Esophagus squamous epithelium (tissue), 5 donors: Measurements from ENCODE around the gene WDR1. TPM values are rescaled to one million over a fixed set of nuclear protein-coding genes. Genes with fewer than 3 reads are reported as not detected.

Experiments used
- DNase-seq: peaks from one replicate; lab custom pipeline; 2025; lab: John Stamatoyannopoulos, UW
- H3K27ac ChIP-seq, 4 donors: fragments of 200-600 bp; sonication (generic); one replicate each; pipeline ENCODE4 v1.5.1; 2016 to 2019; ENCODE audit warnings: mild to moderate bottlenecking in 1 of 4
- H3K27me3 ChIP-seq, 4 donors: fragments of 200-600 bp; sonication (generic); 1 replicate in 3 of 4; 2 replicates in 1 of 4; pipeline versions ENCODE4 v1.5.1 to v1.6.0; 2017 to 2021; ENCODE audit warnings: antibody characterized with exemption in 1 of 4
- H3K36me3 ChIP-seq, 3 donors: fragments of 200-600 bp; sonication (generic); one replicate each; pipeline ENCODE4 v1.5.1; 2016 to 2019
- H3K4me1 ChIP-seq, 3 donors: fragments of 200-600 bp; sonication (generic); one replicate each; pipeline ENCODE4 v1.5.1; 2017 to 2019
- H3K4me3 ChIP-seq, 4 donors: fragments of 200-600 bp; sonication (generic); 1 replicate in 3 of 4; 2 replicates in 1 of 4; pipeline ENCODE4 v1.5.1; 2016 to 2019; ENCODE audit warnings: mild to moderate bottlenecking in 2 of 4, moderate library complexity in 1 of 4
- H3K9me3 ChIP-seq, 3 donors: fragments of 200-600 bp; sonication (generic); one replicate each; pipeline ENCODE4 v1.5.1; 2016 to 2019
- POLR2A ChIP-seq, 4 donors: fragments of 450-650 bp; IDR thresholded peaks; one replicate each; pipeline ENCODE4 v1.6.1; 2017; ENCODE audit warnings: antibody characterized with exemption in 4 of 4, mild to moderate bottlenecking in 4 of 4, moderate library complexity in 3 of 4
- WGBS, 2 donors: methylation state at CpG; one replicate each; pipeline ENCODE4 v1.1.5; 2018; 5-methylcytosine and 5-hydroxymethylcytosine counted together
- intact Hi-C: fragments of 100-400 bp; cut with DNase I; formaldehyde crosslinking; loops from one replicate; pipeline ENCODE4 v1.15.0; 2022
- total RNA-seq, 4 donors: library from RNA; depleted of rRNA; stranded (reverse); fragments of >200 nt; gene quantifications; one replicate each; pipeline ENCODE4 v1.1.0, GENCODE V29; 2016
- TF ChIP-seq, protein P1 (sequence below), 6 experiments: fragments of 450-650 bp in 4 of 6; fragments of 200-600 bp in 2 of 6; sonication (generic) in 2 of 6; IDR thresholded peaks; one replicate each; pipeline ENCODE4 v1.5.1; 2016 to 2019; ENCODE audit warnings: antibody characterized with exemption in 6 of 6, mild to moderate bottlenecking in 4 of 6, moderate library complexity in 4 of 6
- donor health status: DM: yes; HTN: yes; CAD: no.

WDR1 gene
- total RNA-seq, 4 donors from 2014 or later, result 131 to 203 (median 171) TPM

DNA sequence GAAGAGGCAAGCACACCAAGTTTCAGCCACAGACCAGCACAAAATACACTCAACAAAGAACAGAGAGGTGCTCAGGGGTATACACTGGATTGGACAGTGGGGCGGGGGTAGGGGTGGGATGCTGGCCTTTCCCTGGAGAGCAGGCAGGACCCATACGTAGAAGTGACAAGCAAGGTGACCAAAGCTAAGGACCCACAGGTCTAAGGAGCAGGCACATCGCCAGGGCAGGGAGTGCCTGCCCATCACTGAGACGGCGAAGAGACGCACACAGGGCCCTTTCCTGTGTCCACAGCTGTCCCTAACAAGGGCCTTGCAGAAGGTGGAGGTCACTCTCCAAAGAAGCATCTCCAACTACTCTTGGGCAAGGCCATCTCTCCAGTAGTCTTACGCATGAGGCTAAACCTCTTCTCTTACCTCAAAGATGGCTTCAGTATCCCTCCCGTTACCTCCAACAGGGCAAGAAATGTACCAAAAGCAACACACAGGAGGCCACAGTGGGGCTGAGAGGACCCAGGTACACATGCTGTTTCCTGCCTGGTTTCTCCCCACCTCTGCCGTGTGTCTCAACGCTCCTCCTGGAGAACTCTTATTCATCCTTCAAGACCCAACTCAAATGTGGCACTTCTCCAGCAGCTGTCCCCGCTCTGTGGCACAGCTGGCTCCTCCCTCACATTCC is 6.5 kb downstream of the WDR1 start:
- Histone ChIP-seq H3K27me3 (no peaks in the 10 kb centered on the region), H3K4me3 (no peak overlapping the region), H3K4me1 (peaks cover 75 to 100% (median 87%) of the 10 kb centered on the region in 3 donors), H3K9me3 (no peaks in the 10 kb centered on the region), H3K36me3 (peaks cover 16 to 77% (median 31%) of the 10 kb centered on the region in 3 donors), H3K27ac (peak overlapping the region; percentile 19 to 93 (median 88))
- intact Hi-C loops, result no loop called here
- TF ChIP-seq POLR2A (IDR thresholded peaks at IDR 0.05), result no peak
- TF ChIP-seq, protein P1, sequence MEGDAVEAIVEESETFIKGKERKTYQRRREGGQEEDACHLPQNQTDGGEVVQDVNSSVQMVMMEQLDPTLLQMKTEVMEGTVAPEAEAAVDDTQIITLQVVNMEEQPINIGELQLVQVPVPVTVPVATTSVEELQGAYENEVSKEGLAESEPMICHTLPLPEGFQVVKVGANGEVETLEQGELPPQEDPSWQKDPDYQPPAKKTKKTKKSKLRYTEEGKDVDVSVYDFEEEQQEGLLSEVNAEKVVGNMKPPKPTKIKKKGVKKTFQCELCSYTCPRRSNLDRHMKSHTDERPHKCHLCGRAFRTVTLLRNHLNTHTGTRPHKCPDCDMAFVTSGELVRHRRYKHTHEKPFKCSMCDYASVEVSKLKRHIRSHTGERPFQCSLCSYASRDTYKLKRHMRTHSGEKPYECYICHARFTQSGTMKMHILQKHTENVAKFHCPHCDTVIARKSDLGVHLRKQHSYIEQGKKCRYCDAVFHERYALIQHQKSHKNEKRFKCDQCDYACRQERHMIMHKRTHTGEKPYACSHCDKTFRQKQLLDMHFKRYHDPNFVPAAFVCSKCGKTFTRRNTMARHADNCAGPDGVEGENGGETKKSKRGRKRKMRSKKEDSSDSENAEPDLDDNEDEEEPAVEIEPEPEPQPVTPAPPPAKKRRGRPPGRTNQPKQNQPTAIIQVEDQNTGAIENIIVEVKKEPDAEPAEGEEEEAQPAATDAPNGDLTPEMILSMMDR (IDR thresholded peaks at IDR 0.05), result no peak
- no peak for DNase-seq
- WGBS, 2 donors, result 80 to 91% methylated on average over 9 to 11 of the region's 11 CpGs

DNA sequence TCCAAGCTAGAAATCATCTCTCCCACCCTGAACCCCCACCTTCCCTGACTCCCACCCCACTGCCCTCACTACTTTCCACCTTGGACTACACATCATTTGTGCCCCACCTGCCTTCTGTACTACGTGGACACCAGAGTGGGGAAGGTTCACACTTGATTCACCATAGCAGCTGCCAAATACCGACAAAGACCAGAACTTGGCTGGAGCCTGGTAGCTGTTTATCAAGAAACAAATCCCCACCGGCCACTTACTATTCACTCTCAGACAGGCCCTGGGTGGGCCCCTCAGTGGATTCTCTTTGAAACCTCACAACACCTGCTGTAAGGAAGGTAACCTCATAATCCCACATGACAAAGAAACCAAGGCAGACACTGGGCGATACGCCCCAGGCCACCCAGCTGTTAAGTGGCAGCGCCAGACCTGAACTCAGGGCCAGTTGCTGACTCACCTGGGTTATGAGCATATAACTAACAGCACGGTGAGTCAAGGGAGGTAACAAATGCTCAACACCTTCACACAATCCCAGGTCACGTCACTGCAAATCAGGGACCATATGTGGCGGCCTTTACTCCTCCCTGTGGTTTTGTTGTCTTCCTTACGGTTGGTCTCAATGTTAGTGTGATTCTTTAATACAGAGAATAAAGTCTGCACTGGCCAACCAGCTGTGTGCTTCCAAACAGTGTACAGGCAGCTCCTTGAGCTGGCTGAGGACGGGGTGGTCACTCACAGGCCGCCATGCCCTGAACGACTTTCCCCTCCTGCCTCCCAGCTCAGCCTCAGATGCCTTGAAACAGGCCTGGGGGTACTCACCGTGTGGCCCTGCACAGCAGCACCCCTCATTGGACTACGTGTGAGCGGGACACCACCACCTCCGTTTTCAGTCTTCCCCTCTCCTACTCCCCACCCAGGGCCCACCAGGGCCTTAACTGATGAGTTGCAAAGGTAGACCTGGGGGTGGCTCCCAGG is 7.5 kb downstream of the WDR1 start:
- Histone ChIP-seq H3K27ac (peak overlapping the region; percentile 69 to 93 (median 88)), H3K36me3 (peaks cover 16 to 66% (median 24%) of the 10 kb centered on the region in 3 donors), H3K4me3 (peak overlapping the region in 1 of 4 donors; percentile 25), H3K27me3 (no peaks in the 10 kb centered on the region), H3K9me3 (no peaks in the 10 kb centered on the region), H3K4me1 (peaks cover 75 to 100% (median 87%) of the 10 kb centered on the region in 3 donors)
- TF ChIP-seq, protein P1 (IDR thresholded peaks at IDR 0.05), result no peak
- TF ChIP-seq POLR2A (IDR thresholded peaks at IDR 0.05), result no peak
- no peak for DNase-seq
- intact Hi-C loops, result no loop called here
- 41 to 45% methylated on average over 12 to 16 of the region's 17 CpGs for WGBS, 2 donors

DNA sequence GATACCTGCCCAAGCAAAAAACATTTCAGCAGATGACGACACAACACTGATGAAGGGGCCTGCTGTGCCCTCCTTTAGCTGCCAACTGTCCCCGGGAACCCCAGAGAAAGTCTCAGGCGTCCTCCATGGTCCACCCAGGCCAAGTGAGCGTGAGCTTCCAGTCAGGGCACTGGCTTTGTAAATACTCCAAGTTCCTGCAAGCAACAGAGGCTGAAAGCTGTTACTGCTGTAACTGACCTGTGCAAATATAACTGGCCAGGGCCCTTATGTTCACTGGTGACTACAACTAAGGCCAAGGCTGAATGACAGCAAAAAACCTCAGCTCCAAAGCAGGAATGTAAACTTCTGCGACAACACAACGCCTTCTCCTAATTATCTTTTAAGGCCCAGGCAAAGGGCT is 8.2 kb downstream of the WDR1 start:
- Histone ChIP-seq H3K27me3 (no peaks in the 10 kb centered on the region), H3K36me3 (peaks cover 14 to 63% (median 18%) of the 10 kb centered on the region in 3 donors), H3K27ac (peak overlapping the region; percentile 69 to 93 (median 88)), H3K4me3 (no peak overlapping the region), H3K9me3 (no peaks in the 10 kb centered on the region), H3K4me1 (peaks cover 78 to 100% (median 89%) of the 10 kb centered on the region in 3 donors)
- intact Hi-C loops, result no loop called here
- TF ChIP-seq, protein P1 (IDR thresholded peaks at IDR 0.05), result no peak
- TF ChIP-seq POLR2A (IDR thresholded peaks at IDR 0.05), result no peak
- WGBS, 2 donors, result 69 to 76% methylated on average over 2 to 5 of the region's 6 CpGs
- no peak for DNase-seq

DNA sequence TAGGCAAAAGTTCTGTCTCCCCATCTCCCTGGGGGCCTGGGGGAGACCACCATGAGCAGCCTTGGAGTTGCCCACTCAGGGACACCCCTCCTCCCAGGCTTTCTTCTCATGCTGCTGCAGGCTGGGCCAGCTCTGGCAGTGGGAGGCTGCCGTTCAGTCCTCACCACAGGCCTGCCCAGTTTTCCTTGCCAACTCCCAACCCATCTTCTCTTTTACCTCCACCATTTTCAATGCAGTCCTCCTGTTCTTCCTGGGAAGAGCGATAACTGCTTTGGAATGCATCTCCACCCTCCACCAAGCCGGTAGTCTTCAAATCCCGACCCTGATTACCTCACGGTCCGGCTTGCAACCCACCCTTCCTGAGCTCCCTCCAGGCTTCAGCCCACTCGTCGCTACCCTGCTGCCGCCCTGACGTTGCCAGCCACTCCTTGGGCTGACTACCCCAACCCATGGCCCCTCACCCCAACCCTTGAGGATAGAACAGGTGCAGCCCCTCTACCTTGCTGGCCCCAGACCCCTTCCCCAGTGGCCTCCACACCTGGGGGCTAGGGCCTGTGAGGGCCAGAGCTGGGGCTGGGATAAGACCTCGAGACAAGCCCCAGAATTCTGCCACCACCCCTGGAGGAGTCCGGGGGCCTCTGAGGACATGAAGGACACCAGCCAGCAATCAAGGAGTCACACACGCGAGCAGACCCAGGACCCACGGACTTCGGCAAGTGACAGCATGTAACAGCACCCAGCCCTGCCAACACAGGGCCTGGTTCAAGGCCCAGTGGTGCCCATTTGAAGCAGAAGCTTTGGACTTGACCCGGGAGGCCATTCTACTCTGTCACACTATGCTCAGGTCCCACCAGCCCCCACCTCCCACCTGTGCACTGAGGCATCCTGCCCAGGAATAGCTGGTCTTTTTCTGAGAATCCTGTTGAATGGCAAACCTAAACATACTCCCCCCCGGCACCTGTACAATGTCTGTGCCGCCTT is 9.2 kb downstream of the WDR1 start:
- TF ChIP-seq POLR2A (IDR thresholded peaks at IDR 0.05), result no peak
- TF ChIP-seq, protein P1 (IDR thresholded peaks at IDR 0.05), result no peak
- Histone ChIP-seq H3K27ac (peak overlapping the region; percentile 69 to 93 (median 88)), H3K36me3 (peaks cover 8 to 63% (median 11%) of the 10 kb centered on the region in 3 donors), H3K9me3 (no peaks in the 10 kb centered on the region), H3K4me1 (peaks cover 78 to 100% (median 92%) of the 10 kb centered on the region in 3 donors), H3K27me3 (no peaks in the 10 kb centered on the region), H3K4me3 (peak overlapping the region in 1 of 4 donors; percentile 49)
- intact Hi-C loops, result no loop called here
- WGBS, 2 donors, result 52% methylated on average over 12 to 13 of the region's 19 CpGs
- no peak for DNase-seq
